22Rv1 (cell line): ENCODE data around the gene PTH2.

Source experiments
- H3K27ac ChIP-seq: fragments of 450-650 bp; 2 replicates; pipeline ENCODE4 v1.5.1; 2017
- ZFX ChIP-seq: fragments of 450-650 bp; IDR thresholded peaks from 2 replicates; pipeline ENCODE4 v1.6.1; 2017; ENCODE audit warnings: antibody characterized with exemption, borderline replicate concordance
- TF ChIP-seq, protein P1 (sequence below): fragments of 450-650 bp; IDR thresholded peaks from 2 replicates; pipeline ENCODE4 v1.5.1; 2017; ENCODE audit warnings: mild to moderate bottlenecking

Gene PTH2

GRCh38 chr19:49455773-49456172 lies 32.5 kb upstream of the PTH2 start:
- no peak overlapping the region for H3K27ac ChIP-seq
- TF ChIP-seq, protein P1, sequence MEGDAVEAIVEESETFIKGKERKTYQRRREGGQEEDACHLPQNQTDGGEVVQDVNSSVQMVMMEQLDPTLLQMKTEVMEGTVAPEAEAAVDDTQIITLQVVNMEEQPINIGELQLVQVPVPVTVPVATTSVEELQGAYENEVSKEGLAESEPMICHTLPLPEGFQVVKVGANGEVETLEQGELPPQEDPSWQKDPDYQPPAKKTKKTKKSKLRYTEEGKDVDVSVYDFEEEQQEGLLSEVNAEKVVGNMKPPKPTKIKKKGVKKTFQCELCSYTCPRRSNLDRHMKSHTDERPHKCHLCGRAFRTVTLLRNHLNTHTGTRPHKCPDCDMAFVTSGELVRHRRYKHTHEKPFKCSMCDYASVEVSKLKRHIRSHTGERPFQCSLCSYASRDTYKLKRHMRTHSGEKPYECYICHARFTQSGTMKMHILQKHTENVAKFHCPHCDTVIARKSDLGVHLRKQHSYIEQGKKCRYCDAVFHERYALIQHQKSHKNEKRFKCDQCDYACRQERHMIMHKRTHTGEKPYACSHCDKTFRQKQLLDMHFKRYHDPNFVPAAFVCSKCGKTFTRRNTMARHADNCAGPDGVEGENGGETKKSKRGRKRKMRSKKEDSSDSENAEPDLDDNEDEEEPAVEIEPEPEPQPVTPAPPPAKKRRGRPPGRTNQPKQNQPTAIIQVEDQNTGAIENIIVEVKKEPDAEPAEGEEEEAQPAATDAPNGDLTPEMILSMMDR: no peak
- TF ChIP-seq ZFX: no peak

DNA sequence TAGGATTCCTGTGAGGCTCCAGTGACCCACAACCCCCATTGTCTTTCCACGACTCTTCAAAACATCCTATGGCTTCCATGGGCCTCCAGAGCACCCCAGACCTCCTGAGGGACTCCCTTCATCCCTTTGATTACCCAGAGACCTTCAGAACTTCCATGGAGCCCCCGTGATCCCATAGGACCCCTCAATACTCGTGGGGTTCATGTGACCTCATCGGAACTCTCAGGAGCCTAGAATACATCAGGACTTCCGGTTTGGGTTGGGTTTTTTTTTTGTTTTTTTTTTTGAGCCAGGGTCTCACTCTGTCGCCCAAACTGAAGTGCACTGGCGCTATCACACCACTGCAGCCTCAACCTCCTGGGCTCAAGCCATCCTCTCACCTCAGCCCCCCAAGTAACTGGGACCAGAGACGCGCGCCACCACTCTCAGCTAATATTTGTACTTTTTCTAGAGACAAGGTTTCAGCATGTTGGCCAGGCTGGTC lies 30.6 kb upstream of the PTH2 start:
- TF ChIP-seq, protein P1: no peak
- no peak for TF ChIP-seq ZFX
- peak overlapping the region; percentile 91 for H3K27ac ChIP-seq

DNA sequence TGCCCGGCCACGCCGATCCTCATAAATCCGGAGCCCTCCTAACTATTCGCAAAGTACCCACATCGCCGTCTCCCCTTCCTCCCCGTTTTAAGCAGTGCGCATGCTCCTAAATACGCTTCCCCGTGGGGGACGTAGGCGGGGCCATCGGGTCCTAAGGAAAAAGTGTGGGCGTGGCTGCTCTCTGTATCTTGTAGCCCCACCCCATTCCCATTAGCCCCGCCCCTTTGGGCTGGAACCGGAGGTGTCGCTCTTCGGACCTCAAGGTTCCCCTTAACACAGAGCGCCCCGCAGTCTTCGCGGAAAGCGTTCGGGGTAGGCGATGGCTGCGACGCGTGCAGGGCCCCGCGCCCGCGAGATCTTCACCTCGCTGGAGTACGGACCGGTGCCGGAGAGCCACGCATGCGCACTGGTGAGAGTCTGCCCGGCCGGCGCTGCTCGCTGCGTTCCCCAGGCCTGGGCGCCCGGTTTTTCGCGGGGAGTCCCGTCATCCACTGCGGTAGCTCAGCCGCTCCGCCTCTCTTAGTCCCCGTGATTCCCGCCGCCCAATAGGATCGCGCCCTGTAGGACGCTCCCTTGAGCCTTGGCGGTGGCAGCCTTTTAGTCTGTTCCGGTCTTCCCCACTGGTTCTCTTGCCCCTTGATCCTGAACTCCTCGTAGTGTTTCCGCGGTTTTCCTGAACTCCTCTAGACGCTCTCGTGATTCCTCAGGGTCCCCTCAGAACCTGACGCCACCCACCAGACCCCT lies 29.9 kb upstream of the PTH2 start, which contains the start of gene ALDH16A1:
TSS of gene ALDH16A1 (plus strand) at position 213 of the 744 bp plus-strand sequence. CDS start at position 320, 107 bp downstream.
- no peak for TF ChIP-seq ZFX
- TF ChIP-seq, protein P1: no peak
- H3K27ac ChIP-seq: peak within 1 kb of the TSS; percentile 91

GRCh38 chr19:49451430-49452181 lies 28.4 kb upstream of the PTH2 start, which contains the start of gene PIH1D1:
Gene PIH1D1, minus strand, starts transcription at chr19:49451814. Its CDS starts 240 bp downstream, at chr19:49451574.
- H3K27ac ChIP-seq: peak within 1 kb of the TSS; percentile 91
- TF ChIP-seq, protein P1: no peak
- TF ChIP-seq ZFX: no peak

- TF ChIP-seq, protein P1: no peak
- no peak for TF ChIP-seq ZFX
- H3K27ac ChIP-seq: peak overlapping the region; percentile 91
Observed at GRCh38 chr19:49450405-49450804, 27.2 kb upstream of the PTH2 start.

GRCh38 chr19:49448432-49448786 lies 25.2 kb upstream of the PTH2 start:
- no peak overlapping the region for H3K27ac ChIP-seq
- TF ChIP-seq, protein P1: no peak
